ENCODE results near the gene IP6K3. TPM values are rescaled to one million over a fixed set of nuclear protein-coding genes. Genes with fewer than 3 reads are reported as not detected.

The IP6K3 gene
- total and polyA plus RNA-seq, 3 experiments from 2014 or later: not detected

GRCh38 chr6:33737267-33738026 lies 9.3 kb downstream of the IP6K3 start:
- DNase-seq: no peak
- H3K36me3 ChIP-seq (ENCODE audit: insufficient read depth, low read length): no peaks in the 10 kb centered on the region
- H3K27ac Mint-ChIP-seq: no peak overlapping the region
- H3K4me3 Mint-ChIP-seq: no peak overlapping the region
- H3K36me3 Mint-ChIP-seq: no peaks in the 10 kb centered on the region
- H3K4me3 ChIP-seq (ENCODE audit: low read length): no peak overlapping the region
- no peaks in the 10 kb centered on the region for H3K27me3 ChIP-seq (ENCODE audit: insufficient read depth, low read length, poor library complexity, severe bottlenecking)
- ChIA-PET POLR2A (no interaction called here), CTCF (interaction anchor here (1.1 to 1.3 kb wide), 2 partner anchors 30 to 37 kb away, joined by 4 to 5 read pairs; no protein-coding TSS in a partner anchor)
- H3K9me3 ChIP-seq (ENCODE audit: low read length): no peaks in the 10 kb centered on the region
- H3K27me3 Mint-ChIP-seq: peaks cover 2 to 4% of the 10 kb centered on the region in 2 donors
- no peak overlapping the region for H3K27ac ChIP-seq (ENCODE audit: low read depth, low read length)
- no peaks in the 10 kb centered on the region for H3K9me3 Mint-ChIP-seq
- no peaks in the 10 kb centered on the region for H3K4me1 ChIP-seq (ENCODE audit: insufficient read depth, low read length)
- no peaks in the 10 kb centered on the region for H3K4me1 Mint-ChIP-seq

- no peaks in the 10 kb centered on the region for H3K9me3 ChIP-seq (ENCODE audit: low read length)
- no peak for DNase-seq
- H3K27me3 Mint-ChIP-seq: peaks cover 2 to 3% of the 10 kb centered on the region in 2 donors
- no peak overlapping the region for H3K27ac ChIP-seq (ENCODE audit: low read depth, low read length)
- H3K4me3 ChIP-seq (ENCODE audit: low read length): no peak overlapping the region
- no peaks in the 10 kb centered on the region for H3K36me3 ChIP-seq (ENCODE audit: insufficient read depth, low read length)
- POLR2A ChIA-PET: no interaction called here
- no peaks in the 10 kb centered on the region for H3K4me1 ChIP-seq (ENCODE audit: insufficient read depth, low read length)
- H3K27ac Mint-ChIP-seq: peak overlapping the region in 1 of 8 donors; percentile 69
- H3K36me3 Mint-ChIP-seq: no peaks in the 10 kb centered on the region
- no peak overlapping the region for H3K4me3 Mint-ChIP-seq
- H3K9me3 Mint-ChIP-seq: no peaks in the 10 kb centered on the region
- no peaks in the 10 kb centered on the region for H3K4me1 Mint-ChIP-seq
- CTCF ChIA-PET: no interaction called here
- H3K27me3 ChIP-seq (ENCODE audit: insufficient read depth, low read length, poor library complexity, severe bottlenecking): no peaks in the 10 kb centered on the region
Measured at GRCh38 chr6:33735216-33735615, 11.5 kb downstream of the IP6K3 start.

- ChIA-PET POLR2A (no interaction called here), CTCF (no interaction called here)
- Mint-ChIP-seq H3K27ac (no peak overlapping the region), H3K9me3 (no peaks in the 10 kb centered on the region), H3K36me3 (no peaks in the 10 kb centered on the region), H3K4me3 (no peak overlapping the region), H3K4me1 (no peaks in the 10 kb centered on the region), H3K27me3 (peaks cover 2 to 3% of the 10 kb centered on the region in 2 donors)
- Histone ChIP-seq H3K27ac (ENCODE audit: low read depth, low read length) (no peak overlapping the region), H3K4me1 (ENCODE audit: insufficient read depth, low read length) (no peaks in the 10 kb centered on the region), H3K9me3 (ENCODE audit: low read length) (no peaks in the 10 kb centered on the region), H3K36me3 (ENCODE audit: insufficient read depth, low read length) (no peaks in the 10 kb centered on the region), H3K4me3 (ENCODE audit: low read length) (no peak overlapping the region), H3K27me3 (ENCODE audit: insufficient read depth, low read length, poor library complexity, severe bottlenecking) (no peaks in the 10 kb centered on the region)
- no peak for DNase-seq
Measured at GRCh38 chr6:33733709-33734007, 13.0 kb downstream of the IP6K3 start.

DNA sequence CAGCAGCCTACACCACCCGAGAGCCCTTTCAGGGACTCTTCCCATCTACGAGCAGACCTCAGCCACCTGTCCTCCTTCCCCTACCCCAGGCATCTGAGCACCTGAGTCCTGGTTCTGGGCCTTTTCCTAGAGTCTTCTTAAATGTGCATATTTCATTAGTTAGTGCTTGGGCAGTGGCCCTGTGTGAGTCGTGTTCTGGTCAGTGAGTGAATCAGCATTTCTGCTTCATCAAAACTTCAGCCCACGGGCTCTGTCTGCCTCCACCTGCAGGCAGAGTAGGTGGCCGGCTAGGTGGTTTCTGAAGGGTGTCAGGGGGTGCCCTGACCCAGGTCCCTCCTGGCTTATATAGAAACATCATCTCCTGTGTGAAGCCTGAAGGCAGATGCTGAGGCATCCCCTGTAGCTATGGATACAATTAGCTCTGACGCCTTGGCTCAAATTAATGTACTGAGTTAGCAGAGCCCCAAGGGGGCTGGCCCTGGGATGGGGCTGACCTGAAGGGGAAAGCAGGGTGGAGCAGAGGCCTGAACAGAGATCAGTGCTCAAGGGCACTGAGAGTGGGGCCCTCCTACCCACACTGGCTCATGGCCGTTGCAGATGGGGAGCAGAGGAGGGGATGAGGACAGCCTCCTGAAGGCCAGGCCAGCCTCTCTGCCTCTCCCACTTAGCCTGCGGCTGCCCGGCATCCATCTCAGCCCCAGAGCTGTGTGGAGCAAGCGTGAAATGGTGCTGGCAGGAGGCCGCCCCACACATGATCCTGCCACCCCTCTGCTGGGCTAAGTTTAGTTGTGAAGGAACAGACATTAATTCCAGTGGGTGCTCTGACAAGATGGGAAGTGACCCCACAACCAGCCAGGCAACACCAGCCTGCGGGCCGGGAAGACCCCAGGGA lies 13.6 kb downstream of the IP6K3 start:
- ChIA-PET CTCF (interaction anchor here (1.1 kb wide), 1 partner anchor 22 kb away, joined by 3 read pairs; the partner anchor contains the start of gene UQCC2), POLR2A (no interaction called here)
- H3K36me3 Mint-ChIP-seq: no peaks in the 10 kb centered on the region
- Histone ChIP-seq H3K4me1 (ENCODE audit: insufficient read depth, low read length) (no peaks in the 10 kb centered on the region), H3K9me3 (ENCODE audit: low read length) (no peaks in the 10 kb centered on the region), H3K27me3 (ENCODE audit: insufficient read depth, low read length, poor library complexity, severe bottlenecking) (no peaks in the 10 kb centered on the region), H3K4me3 (ENCODE audit: low read length) (no peak overlapping the region), H3K27ac (ENCODE audit: low read depth, low read length) (no peak overlapping the region), H3K36me3 (ENCODE audit: insufficient read depth, low read length) (no peaks in the 10 kb centered on the region)
- H3K9me3 Mint-ChIP-seq: no peaks in the 10 kb centered on the region
- peak overlapping the region in 1 of 8 donors; percentile 36 for H3K27ac Mint-ChIP-seq
- H3K4me3 Mint-ChIP-seq: no peak overlapping the region
- H3K4me1 Mint-ChIP-seq: no peaks in the 10 kb centered on the region
- H3K27me3 Mint-ChIP-seq: peaks cover 2 to 3% of the 10 kb centered on the region in 2 donors
- DNase-seq: no peak

GRCh38 chr6:33732385-33732784 lies 14.3 kb downstream of the IP6K3 start:
- no peaks in the 10 kb centered on the region for H3K9me3 ChIP-seq (ENCODE audit: low read length)
- H3K27me3 ChIP-seq (ENCODE audit: insufficient read depth, low read length, poor library complexity, severe bottlenecking): no peaks in the 10 kb centered on the region
- no peak for DNase-seq
- Mint-ChIP-seq H3K4me1 (no peaks in the 10 kb centered on the region), H3K9me3 (no peaks in the 10 kb centered on the region), H3K27ac (no peak overlapping the region), H3K27me3 (peaks cover 3 to 4% of the 10 kb centered on the region in 2 donors), H3K4me3 (no peak overlapping the region), H3K36me3 (no peaks in the 10 kb centered on the region)
- H3K36me3 ChIP-seq (ENCODE audit: insufficient read depth, low read length): no peaks in the 10 kb centered on the region
- ChIA-PET CTCF (interaction anchor here (1.1 kb wide), 1 partner anchor 21 kb away, joined by 3 read pairs; the partner anchor contains the start of gene UQCC2), POLR2A (interaction anchor here (0.6 kb wide), 1 partner anchor 134 kb away, joined by 4 read pairs; no protein-coding TSS in a partner anchor)
- H3K4me1 ChIP-seq (ENCODE audit: insufficient read depth, low read length): no peaks in the 10 kb centered on the region
- no peak overlapping the region for H3K4me3 ChIP-seq (ENCODE audit: low read length)
- H3K27ac ChIP-seq (ENCODE audit: low read depth, low read length): no peak overlapping the region

GRCh38 chr6:33731751-33732282 lies 14.9 kb downstream of the IP6K3 start:
- H3K27ac ChIP-seq (ENCODE audit: low read depth, low read length): no peak overlapping the region
- CTCF ChIA-PET: interaction anchor here (1.1 kb wide), 1 partner anchor 21 kb away, joined by 3 read pairs; the partner anchor contains the start of gene UQCC2
- H3K4me1 ChIP-seq (ENCODE audit: insufficient read depth, low read length): no peaks in the 10 kb centered on the region

DNA sequence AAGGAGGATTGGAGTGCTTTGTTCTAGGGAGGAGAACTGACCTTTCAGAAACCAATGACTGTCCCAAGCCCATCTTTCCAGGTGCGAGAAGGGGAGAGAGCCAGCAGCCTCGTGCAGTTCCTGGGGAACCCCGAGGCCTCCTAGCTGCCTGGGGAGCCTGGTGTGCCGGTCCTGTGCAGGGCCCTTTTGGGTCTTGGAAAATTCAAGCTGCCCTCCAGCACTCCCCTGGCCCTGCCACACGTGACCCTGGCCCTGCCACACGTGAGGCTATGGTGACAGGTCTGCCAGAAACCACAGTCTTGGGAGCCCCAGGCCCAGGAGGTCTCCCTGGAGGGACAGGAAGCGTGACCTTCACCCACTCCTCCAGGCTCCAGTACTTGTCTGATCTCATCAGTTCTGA lies 15.7 kb downstream of the IP6K3 start:
- H3K27me3 ChIP-seq (ENCODE audit: insufficient read depth, low read length, poor library complexity, severe bottlenecking): no peaks in the 10 kb centered on the region
- Mint-ChIP-seq H3K4me1 (no peaks in the 10 kb centered on the region), H3K36me3 (no peaks in the 10 kb centered on the region), H3K27ac (no peak overlapping the region), H3K27me3 (peaks cover 4 to 12% of the 10 kb centered on the region in 2 donors), H3K9me3 (no peaks in the 10 kb centered on the region), H3K4me3 (no peak overlapping the region)
- H3K4me1 ChIP-seq (ENCODE audit: insufficient read depth, low read length): no peaks in the 10 kb centered on the region
- ChIA-PET CTCF (no interaction called here), POLR2A (no interaction called here)
- H3K9me3 ChIP-seq (ENCODE audit: low read length): no peaks in the 10 kb centered on the region
- H3K36me3 ChIP-seq (ENCODE audit: insufficient read depth, low read length): no peaks in the 10 kb centered on the region
- no peak for DNase-seq
- H3K4me3 ChIP-seq (ENCODE audit: low read length): no peak overlapping the region
- H3K27ac ChIP-seq (ENCODE audit: low read depth, low read length): no peak overlapping the region

More at GRCh38 chr6:33731751-33732282, 14.9 kb downstream of the IP6K3 start:
- no peak for DNase-seq
- H3K9me3 Mint-ChIP-seq: no peaks in the 10 kb centered on the region
- no peak overlapping the region for H3K4me3 Mint-ChIP-seq
- Histone ChIP-seq H3K4me3 (ENCODE audit: low read length) (no peak overlapping the region), H3K27me3 (ENCODE audit: insufficient read depth, low read length, poor library complexity, severe bottlenecking) (no peaks in the 10 kb centered on the region), H3K36me3 (ENCODE audit: insufficient read depth, low read length) (no peaks in the 10 kb centered on the region), H3K9me3 (ENCODE audit: low read length) (no peaks in the 10 kb centered on the region)
- H3K27ac Mint-ChIP-seq: no peak overlapping the region
- peaks cover 4 to 6% of the 10 kb centered on the region in 2 donors for H3K27me3 Mint-ChIP-seq
- H3K36me3 Mint-ChIP-seq: no peaks in the 10 kb centered on the region
- no peaks in the 10 kb centered on the region for H3K4me1 Mint-ChIP-seq
- POLR2A ChIA-PET: interaction anchor here (0.6 kb wide), 1 partner anchor 133 kb away, joined by 4 read pairs; no protein-coding TSS in a partner anchor

- H3K27me3 Mint-ChIP-seq: peaks cover 4 to 14% of the 10 kb centered on the region in 2 donors
- H3K27ac Mint-ChIP-seq: peak overlapping the region in 2 of 8 donors; percentile 3 to 78
- Histone ChIP-seq H3K36me3 (ENCODE audit: insufficient read depth, low read length) (no peaks in the 10 kb centered on the region), H3K9me3 (ENCODE audit: low read length) (no peaks in the 10 kb centered on the region), H3K27ac (ENCODE audit: low read depth, low read length) (no peak overlapping the region), H3K4me1 (ENCODE audit: insufficient read depth, low read length) (no peaks in the 10 kb centered on the region), H3K4me3 (ENCODE audit: low read length) (no peak overlapping the region), H3K27me3 (ENCODE audit: insufficient read depth, low read length, poor library complexity, severe bottlenecking) (no peaks in the 10 kb centered on the region)
- H3K4me3 Mint-ChIP-seq: no peak overlapping the region
- no peak for DNase-seq
- H3K36me3 Mint-ChIP-seq: no peaks in the 10 kb centered on the region
- no peaks in the 10 kb centered on the region for H3K4me1 Mint-ChIP-seq
- H3K9me3 Mint-ChIP-seq: no peaks in the 10 kb centered on the region
- ChIA-PET CTCF (no interaction called here), POLR2A (no interaction called here)
Measured at GRCh38 chr6:33730611-33731010, 16.1 kb downstream of the IP6K3 start.
